Brain pericyte (primary cell): ENCODE results near the gene METTL25.

ENCODE experiments used
- DNase-seq: peaks from one replicate; pipeline ENCODE4 v3.0.0-alpha.2; 2012; ENCODE audit warnings: low read depth, low spot score

METTL25 gene

GRCh38 chr12:82524641-82525040 lies 166.3 kb downstream of the METTL25 start:
- DNase-seq, result no peak

DNA sequence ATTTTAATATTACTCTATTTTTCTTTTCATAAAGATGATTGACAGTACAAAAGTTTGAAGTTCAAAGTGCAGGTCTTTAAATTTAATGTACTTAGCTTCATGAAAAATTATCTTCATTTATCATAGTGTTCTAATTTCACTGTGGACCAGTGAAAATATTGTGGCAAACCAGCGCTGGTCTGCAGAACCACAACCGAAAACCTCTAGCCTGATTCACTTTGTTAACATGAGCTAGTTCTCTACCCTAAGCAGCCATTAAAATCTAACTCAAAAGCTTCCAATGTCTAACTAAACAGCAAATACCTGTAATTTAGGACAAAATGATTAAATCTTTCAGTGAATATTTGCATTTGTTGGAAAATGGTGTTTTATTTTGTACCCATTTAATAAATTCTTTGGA lies 167.3 kb downstream of the METTL25 start:
- DNase-seq, result no peak

DNA sequence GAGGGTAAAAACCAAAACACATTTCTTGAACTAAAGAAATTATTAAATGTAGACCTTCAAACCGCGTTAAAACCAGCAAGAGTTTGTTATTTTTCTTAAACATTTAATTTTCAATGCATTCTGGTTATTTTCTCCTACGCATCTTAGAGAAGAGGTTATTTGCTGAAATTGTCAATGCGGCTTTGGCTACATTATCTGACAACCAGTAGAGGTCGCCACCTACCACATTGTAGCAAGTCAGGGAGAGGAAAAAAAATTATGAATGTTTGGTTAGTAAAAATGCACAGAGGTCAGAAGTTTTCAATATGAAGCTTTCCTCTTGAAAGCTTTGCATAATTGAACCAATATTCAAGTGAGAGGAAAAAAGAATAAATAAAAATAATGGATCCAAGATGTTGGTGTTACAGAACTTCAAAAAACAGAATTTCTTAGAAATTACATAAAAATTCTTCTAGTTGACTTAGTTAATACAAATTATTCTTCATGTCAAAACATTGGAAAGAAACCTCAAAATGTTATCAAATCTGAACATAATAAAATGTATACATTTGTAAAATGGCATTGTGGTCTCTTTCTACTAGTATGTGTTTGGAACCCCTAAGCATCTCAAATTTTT lies 168.9 kb downstream of the METTL25 start:
- peak; percentile 11 for DNase-seq
